ENCODE data around the gene TDO2.

- no peak for TF ChIP-seq CTCF (conservative IDR thresholded peaks at IDR 0.05; ENCODE audit: low read depth, low read length)
- no peak for TF ChIP-seq EZH2phosphoT487 (IDR thresholded peaks at IDR 0.05; ENCODE audit: borderline replicate concordance, low read length)
These were observed 38.3 kb downstream of the TDO2 start for GRCh38 chr4:155941820-155942219.

Data from PC-3 (cell line).